ENCODE results near the gene XXYLT1.
"Not testable (repeated sequence)": the region's sequence is repeated elsewhere in the genome, so short reads cannot be mapped to it uniquely, and the experiment has no call there.

Gene XXYLT1

DNA sequence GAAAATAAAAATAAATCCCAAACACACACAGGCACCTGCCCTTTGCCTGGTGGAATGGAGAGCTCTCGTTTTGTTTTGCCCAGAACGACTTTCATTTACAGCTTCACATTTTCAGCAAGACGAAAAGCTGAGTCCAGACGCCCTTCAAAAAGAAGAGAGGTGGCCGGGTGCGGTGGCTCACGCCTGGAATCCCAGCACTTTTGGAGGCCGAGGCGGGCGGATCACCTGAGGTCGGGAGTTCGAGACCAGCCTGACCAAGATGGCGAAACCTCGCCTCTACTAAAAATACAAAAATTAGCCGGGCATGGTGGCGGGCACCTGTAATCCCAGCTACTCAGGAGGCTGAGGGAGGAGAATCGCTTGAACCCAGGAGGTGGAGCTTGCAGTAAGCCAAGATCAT is 163.9 kb downstream of the XXYLT1 start:
- DNase-seq: not testable (repeated sequence)

DNA sequence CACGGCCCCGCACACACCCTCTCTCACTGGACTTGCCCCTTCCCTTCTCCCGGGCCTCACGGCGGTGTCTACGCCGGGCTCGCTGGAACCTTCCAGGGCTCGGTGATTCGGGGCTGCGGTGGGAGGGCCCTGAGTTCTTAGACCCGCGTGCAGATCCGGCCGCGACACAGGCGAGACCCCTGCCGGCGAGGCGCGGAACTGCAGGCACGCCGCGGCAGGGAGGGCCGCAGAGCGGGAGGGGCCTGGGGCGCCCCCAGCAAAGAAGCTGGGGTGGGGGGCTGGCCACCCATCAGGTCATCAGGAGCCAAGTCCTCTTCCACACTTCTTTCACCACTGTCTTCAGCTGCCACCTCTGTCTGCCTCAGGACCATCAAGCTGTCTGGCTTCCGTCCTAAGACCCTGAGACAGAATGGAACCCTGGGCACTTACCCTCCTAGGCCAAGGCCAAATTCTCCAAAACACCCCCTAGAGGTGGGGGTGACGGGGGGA is 164.5 kb downstream of the XXYLT1 start:
- DNase-seq: peak; percentile 77

DNA sequence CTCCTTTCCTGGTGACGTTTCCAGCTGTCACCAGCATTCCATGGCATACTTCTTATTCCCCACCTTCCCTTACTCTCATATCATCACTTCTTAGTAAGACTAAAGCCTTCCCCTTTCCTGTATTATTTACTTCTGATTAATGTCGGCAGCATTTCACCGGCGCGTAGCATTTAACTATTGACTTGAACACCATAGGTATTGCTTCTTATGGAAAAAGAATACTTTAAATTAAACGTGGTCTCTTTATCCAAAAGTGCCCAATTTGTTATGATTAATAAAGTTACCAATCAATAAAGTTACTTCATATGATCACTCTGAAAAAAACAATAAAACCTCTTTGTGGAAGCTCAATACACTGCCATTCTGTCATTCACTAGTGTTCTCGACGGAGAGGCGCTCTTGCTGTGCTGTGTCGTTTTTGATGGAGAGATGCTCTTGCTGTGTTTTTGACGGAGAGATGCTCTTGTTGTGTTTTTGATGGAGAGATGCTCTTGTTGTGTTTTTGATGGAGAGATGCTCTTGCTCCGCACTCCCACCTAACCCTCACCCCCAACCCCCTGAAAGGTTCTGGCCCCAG is 165.0 kb downstream of the XXYLT1 start:
- DNase-seq: no peak

DNA sequence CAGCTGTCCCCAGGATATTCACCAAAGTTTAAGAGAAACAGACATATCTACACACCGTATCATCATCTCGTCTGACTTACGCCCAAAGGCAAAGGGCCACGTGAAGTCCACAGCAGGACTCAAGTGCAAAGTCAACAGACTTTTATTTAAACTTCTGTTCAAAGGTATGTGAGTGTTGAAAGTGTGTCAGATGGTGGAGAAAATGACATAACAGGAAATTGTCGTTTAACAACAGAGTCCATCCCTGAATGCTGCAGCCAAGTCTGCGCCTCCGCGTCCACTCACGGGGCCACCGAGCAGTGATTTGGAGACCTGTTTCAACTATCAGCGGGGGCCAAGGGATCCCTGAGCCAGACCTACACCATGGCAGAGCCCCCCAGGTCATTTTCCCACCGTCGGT is 165.6 kb downstream of the XXYLT1 start:
- DNase-seq: no peak

DNA sequence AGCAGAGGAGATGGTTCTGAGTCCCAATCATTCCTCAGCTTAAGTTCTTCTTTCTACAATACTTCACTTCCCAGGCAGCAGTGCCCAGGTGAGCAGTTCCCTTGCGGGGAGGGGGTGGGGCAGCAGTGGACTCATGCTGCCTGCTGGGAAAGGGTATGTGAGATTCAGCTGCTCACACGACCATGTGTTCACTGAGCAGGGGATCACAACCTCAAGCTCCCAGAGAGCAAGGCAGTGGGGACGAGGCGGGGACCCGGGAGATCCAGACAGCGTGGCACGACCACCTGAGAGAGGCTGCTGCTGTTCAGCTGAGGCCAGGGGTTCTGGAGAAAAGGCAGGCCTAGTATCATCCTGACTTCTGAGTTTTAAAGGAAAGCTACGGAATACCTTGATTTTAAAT is 166.6 kb downstream of the XXYLT1 start:
- DNase-seq: no peak

DNA sequence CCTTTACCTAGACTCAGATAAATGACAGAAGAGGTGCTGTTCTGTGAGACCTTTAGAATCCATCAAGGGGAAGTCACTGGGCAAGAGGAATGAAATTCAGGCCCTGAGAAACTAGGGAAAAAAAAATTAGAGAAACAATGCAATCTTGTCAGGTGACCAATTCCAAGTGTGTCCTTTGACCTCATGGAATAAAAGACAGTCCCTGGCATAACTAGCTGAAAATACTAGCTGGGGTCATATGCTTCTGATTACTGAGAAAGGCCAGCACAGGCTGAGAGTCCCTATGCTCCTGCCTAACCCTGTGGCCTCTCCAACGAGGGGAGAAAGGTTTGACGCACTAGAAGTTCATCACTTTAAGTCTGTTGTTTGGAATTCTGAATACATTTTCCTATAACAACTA is 167.3 kb downstream of the XXYLT1 start:
- DNase-seq: no peak

DNA sequence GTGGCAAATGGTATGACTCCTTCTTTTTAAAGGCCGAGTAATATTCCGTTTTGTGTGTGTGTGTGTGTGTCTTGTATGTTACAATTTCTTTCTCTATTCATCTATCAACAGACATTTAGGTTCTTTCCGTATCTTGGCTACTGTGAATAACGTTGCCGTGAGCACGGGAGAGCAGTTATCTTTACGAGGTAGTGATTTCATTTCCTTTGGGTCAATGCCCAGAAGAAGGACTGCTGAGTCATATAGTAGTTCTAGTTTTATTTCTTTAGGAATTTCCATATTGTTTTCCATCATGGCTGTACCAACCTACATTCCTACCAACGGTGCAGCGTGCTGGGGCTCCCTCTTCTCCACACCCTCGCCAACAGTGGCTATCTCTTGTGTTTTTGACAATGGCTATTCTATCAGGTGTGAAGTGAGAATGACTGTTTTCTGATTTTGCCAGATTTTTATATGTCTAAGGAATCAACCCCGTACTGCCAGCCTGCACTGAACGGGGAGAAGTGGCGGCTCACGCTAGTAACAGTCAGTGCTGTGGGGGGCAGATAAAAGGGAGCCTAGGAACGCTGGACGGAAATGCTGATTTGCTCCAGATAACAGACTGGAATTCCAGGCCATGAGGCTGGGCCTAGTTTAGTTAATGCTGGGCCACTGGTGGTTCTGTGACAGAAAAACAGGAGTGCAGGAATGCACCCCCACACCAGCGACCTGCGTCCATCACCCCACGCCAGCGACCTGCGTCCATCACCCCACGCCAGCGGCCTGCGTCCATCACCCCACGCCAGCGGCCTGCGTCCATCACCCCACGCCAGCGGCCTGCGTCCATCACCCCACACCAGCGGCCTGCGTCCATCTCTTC is 168.1 kb downstream of the XXYLT1 start:
- DNase-seq: no peak

DNA sequence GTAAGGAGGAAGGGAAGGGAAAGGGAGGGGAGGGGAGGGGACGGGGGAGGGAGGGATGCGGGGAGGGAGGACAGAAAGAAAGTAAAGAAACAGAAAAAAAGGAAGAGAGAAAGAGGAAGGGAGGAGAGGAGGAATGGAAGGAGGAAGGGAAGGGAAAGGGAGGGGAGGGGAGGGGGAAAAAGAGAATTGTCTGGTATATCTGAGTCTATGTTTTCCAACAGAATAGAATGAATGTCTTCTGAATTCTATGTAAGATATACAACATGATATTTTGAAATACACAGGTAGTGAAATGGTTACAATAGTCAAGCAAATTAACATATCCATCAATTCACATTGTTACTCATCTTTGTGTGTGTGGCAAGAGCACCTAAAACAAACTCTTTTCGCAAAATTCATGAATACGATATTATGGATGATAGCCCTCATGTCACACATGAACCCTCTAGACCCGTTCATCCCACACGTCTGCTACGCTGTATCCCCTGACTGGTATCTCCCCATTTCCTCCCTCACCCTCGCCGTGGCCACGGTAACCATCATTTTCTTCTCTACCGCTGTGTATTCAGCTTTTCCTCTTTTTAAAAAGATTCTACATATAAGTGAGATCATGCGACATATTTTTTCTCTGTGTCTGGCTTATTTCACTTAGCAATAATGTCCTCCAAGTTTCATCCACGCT is 168.9 kb downstream of the XXYLT1 start:
- no peak for DNase-seq

DNA sequence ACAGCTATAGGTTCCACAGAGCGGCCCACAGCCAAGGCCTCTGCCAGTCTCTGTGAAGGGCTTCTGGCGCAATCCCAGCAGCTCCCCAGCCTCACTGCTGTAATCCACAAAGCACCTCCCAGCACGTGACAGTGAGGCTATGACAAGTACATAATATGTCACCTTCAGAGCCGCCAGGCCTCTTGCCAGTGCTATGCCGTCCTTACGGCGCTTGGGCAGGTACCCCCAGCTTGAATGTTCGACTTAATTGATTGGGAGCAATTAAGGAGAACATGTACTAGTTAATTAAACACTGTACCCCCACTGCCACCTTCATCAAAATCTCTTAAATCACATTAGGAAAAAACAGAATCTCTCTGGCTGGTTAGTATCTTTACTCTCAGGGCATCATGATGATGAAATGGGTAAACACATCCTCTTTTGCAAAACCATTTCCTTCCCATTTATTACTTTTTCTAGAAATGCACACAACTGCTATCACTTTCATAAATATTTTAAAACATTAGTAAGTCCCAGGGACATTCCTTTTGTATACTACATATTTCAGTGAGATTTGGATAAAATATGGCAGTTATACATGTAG is 169.9 kb downstream of the XXYLT1 start:
- no peak for DNase-seq

DNA sequence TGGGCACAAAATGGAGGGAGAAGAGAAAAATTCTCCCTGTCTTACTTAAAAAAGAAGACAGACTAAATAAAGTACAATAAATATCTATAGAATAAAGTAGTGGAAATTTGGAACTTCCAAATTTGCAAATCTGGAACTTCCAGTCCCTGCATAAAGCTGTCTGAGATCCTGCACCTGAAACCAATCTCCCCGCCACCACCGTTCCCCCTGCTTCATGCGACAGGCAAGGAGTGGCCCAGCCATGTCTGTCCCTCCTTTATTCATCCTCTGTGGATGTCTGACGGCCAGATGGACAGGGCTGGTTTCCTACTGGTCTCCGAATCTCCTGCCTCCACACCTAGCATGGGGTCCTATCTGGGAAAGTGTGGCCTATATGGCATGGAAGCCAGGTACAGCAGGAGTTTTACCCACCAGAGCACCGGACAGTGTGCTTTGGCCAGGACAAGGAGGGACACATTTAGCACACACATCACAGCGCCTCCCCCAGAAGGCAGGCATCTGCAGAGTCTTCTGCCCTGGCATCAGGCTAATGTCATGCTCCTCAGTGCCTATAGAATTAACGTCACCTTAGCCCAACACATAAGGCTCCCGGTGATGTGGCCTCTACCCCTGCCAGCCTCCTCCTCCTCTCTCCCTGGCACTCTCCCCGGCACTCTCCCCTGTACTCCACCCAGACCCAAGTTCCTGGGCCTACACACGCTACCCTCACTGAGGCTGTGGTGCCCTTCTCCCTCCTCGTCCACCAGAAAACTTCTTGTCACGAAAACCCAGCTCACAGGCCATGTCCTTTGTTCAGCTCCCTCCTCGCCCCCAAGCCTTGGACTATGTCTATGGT is 170.8 kb downstream of the XXYLT1 start:
- no peak for DNase-seq

DNA sequence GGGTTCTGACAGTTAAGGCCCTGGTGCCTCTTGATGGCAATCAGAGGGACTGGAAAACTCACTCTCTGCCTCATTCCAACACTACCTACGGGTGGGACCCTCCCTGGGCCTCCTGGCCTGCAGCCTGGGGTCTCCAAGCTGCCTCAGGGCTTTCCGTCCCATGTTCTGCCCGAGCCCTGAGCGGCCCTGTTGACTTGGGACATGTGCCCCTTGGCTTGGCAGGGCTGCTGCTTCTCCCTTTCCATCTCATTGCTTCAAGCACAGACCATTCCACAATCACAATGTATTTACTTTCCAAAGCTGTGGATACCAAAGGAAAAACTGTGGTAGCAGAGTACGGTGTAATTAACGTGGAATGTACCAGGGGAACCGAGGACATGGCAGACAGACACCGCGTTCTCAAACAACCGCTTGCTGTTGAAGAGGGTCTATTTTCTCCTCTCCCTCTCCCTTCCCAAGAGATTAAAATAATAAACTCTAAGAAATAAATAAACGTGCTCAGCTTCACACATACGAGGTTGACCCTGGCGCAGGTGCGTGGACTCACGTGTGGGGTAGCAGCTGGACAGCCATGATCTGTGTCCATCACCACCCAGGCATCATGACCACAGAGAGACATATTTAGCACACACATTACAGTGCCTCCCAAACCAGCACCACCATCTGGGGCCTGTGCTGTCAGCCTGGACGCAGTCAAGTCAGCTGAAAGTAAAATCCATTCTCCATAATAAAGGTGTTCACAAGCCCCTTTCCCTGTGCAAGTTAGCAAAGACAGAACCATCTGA is 172.0 kb downstream of the XXYLT1 start:
- no peak for DNase-seq

DNA sequence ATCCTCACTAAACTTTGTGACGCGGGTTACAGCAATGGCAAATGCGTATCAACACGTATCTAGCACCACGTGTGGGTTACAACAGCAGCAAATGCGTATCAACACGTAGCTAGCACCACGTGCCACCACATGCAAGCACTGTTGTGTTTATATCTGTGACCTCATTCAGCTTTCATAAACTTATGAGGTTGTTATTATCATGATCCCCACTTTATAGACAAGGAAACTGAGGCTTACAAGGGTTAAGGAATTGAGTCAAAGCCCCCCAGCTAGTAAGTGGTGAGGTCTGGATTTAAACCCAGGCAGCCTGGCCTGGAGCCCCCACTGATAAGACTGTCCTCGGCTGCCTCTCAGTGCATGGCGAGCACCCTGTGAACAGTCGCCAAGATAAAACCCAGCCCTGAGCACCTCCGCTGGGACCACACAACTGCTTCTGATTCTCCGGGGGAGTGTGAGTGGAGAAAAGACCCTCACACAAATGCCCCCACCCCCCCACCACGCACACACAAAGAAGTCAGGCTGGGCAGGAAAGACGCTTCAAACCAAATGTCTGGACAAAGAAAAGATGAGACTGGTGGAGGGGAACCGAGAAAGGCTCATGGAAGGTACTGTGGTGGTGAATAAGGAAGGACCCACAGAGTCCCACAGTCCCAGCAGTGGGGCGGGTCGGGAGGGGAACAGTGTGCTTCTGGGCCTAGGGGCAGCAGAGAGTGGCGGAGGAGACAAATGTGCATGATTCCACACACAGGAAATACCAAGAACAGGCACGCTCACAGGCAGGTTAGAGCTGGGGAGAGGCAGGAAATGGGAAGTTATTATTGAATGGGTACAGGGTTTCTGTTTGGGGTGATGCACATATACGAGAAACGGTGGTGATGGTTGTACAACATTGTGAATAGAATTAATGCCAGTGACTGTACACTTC is 173.4 kb downstream of the XXYLT1 start:
- DNase-seq: no peak

DNA sequence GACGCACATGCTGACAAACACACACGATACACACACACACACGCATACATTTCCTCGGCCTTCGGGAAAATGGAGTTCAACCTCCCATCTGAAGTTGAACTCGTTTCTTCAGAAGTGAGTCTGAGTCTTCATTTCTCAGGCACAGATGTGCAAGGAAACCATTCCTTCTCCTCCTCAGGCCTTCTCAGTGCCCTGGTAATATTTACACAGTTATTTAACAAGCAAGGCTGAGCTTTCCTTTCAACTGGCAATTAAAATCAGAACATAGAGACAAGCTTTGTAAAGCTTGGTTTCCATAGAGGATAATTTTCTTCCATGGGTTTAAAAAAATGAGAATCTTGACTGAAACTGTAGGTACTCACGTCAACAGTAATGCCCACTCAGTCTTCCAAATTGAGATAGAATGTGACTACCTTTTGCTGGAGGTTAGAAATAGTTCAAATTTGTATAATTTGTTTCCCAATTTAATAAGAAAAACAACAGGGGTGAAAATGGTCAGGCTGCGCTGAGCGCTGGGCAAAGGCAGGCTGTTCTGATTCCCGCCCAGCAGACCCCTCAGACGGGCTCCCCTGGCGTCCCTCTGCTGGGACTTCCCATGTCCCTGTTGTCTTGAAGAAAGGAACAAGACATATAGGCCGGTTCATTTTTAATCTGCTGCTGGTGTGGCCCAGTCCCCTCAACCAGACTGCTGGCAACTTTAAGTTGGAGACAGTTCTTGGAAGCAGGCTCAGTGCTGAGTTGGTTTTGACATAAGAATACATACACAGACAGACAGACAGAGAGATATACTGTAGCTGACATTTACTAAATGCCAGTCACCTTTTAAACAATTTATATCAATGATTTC is 174.3 kb downstream of the XXYLT1 start:
- no peak for DNase-seq

DNA sequence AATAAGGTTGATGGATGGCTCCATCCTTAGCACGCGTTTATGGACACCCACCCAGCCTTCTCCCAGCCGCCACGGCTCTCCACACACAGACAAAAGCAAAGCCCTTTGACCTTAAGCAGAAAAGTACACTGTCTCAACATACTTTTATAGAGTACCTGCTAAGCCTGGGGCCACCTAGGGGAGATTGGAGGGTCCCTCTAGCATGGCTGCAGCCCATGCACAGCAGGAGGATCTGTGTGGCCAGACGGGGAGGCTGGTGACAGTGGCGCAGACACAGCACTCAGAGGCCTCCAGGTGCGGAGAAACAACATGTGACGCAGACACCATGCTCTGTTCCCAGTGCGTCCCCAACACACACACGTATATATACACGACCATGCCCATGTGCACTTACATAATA is 174.9 kb downstream of the XXYLT1 start:
- DNase-seq: no peak

DNA sequence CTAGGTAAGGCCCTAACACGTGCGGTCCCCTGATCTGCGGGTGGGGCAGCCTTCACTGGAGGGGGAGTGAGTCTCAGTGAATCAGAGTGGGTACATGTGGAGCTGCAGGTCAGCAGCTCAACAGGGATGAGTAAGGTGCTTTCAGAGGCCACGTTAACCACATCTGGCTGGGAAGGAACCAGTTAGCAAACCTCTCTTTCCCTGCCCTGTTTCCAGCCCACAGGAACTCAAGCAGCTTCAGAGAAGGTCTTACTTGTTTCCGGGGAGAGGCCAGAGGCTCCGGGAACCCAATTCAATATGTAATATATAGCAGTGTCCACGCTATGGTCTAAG is 175.3 kb downstream of the XXYLT1 start:
- DNase-seq: no peak

DNA sequence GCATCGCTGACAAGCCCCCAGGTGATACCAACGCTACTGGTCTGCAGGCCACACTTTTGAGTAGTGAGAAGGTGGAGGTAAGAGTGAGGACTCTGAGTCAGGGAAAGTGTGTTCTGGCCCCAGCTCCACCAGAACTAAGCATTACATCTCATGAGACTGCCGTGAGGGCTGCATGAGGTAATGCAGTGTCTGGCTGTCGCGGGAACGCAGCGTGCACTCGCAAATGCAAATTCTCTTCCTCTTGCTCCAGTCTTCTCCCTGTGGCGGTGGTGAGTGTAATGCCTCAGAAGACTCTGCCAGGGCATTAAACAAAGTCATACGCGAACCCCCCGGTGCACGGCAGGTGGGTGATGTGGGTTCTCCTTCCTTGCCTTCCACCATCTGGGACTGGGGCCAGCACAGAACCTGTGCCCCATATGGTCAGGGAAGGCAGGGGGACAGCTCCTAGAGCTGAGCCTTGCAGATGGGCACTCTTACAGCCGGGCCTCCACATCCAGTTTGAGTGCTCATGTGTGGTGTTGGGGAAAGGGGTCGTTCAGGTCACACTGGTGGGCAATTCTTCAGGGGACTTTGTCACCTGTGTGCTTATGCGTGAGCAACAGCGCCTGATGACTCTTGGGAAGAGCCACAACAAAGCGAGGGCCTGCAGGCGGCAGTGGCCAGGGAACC is 175.8 kb downstream of the XXYLT1 start:
- no peak for DNase-seq

DNA sequence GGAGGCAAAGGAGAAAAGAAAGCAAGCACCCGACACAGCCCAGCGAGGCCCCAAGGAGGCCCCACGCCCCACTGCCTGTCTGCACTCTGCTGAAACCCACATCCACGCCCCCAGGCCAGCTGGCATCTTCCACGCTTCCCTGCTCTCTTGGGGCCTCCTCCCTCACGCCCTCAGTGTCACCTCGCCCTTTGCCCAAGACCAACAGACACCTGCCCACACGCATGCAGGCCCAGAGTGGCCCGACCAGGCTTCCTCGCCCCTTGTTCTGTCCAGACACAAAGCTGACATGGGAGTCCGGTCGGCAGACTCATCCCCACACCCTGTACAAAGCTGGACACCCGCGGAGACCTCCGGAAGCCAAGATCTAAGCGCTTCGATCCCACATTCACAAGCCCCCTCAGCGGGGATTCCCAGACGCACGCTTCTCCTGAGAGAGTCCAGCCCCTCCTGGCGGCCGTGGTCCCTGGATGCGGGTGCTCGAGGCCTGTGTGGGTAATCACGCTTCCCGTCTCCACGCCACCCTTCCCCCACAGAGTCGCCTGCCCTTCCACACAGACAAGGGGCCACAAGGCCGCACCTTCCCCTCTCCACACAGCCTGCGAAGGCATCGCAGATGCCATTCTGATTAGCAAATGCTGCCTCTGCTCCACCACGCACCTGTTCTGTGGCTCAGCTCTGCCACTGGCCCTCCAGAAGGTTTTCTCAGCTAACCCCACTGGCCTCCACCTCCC is 176.6 kb downstream of the XXYLT1 start:
- no peak for DNase-seq

DNA sequence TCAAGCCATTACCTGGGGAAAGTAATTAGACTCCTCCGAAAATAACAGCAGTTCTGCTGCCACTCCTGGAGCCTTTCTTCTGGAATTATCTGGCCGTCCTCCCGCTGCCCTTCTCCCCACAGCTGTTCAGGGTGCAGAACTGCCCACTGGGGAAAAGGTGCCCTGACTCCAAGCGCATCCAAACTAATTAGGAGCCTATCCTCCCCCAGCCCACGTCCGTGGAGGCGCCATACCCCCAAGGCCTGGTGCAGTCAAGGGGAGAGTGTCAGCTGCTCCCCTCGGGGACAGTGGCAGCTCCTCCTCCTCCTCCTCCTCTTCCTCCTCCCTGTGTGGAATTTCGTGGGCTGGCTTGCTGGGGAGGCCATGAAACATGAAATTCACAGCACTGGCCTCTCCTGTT is 177.2 kb downstream of the XXYLT1 start:
- DNase-seq: no peak
